ENCODE measurements around the gene PROM1. TPM values are rescaled to one million over a fixed set of nuclear protein-coding genes. Genes with fewer than 3 reads are reported as not detected.

Gene PROM1
- total and polyA plus RNA-seq, 2 of the 13 experiments (the other 11 are each of a cell fraction or from before 2014, with no cell fraction given), result 3.9 to 16.4 TPM

DNA sequence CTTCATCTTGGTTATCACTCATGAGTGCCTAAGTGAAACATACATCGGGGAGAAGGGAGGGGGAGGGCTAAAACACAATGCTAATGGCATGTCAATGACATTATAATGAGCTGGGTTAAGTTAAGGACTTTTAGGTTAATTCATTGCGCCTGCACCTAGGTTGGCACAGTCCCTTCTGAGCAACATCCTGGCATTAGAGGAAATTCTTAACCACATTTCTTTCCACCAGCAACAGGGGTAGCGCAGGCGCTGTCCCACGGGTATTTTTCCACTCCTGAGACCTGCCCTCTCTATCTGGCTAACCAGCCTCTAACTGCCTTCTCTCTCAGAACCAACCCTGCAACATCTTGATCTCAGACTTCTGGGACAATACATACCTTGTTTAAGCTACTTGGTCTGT is 39.0 kb upstream of the PROM1 start (continued):
- TF ChIP-seq NONO (IDR thresholded peaks at IDR 0.05) (no peak), NONO (CRISPR knock-in tag; conservative IDR thresholded peaks at IDR 0.05) (no peak), CBX5 (CRISPR knock-in tag; IDR thresholded peaks at IDR 0.05; ENCODE audit: borderline replicate concordance) (no peak), HDAC1 (CRISPR knock-in tag; IDR thresholded peaks at IDR 0.05) (no peak)
- TF ChIP-seq, protein P1, sequence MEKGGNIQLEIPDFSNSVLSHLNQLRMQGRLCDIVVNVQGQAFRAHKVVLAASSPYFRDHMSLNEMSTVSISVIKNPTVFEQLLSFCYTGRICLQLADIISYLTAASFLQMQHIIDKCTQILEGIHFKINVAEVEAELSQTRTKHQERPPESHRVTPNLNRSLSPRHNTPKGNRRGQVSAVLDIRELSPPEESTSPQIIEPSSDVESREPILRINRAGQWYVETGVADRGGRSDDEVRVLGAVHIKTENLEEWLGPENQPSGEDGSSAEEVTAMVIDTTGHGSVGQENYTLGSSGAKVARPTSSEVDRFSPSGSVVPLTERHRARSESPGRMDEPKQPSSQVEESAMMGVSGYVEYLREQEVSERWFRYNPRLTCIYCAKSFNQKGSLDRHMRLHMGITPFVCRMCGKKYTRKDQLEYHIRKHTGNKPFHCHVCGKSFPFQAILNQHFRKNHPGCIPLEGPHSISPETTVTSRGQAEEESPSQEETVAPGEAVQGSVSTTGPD (CRISPR knock-in tag; IDR thresholded peaks at IDR 0.05), result no peak

DNA sequence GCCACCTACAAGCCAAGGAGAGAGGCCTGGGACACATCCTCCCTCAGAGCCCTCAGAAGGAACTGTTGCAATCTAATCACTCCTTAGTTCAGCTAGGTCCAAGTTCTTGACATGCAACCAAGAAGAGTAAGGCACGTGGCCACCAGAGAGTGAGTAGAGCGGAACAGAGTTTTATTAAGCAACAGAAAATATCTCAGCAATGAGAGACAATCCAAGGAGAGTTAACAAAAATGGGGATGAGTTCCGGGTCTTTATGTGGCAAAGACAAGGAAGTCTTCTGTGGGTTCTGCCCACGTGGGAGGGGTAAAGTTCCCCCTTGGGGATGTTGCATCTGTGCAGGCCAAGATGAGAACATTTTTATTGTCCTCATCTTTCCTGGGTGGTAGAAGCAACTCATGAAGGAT is 38.5 kb upstream of the PROM1 start:
- no peak overlapping the region for H2AFZ ChIP-seq (ENCODE audit: low read length)
- in situ Hi-C loops (cut with HindIII; ENCODE audit: extremely low pct_ligation_motif_present, low pct_unique_long_range_greater_than_20kb), result no loop called here
- H3K36me3 ChIP-seq (replicated peaks in 1 of 2; ENCODE audit: control insufficient read depth in 1 of 2, insufficient read depth in 2 of 2, low read length in 2 of 2), result no peaks in the 10 kb centered on the region
- no peaks in the 10 kb centered on the region for H4K20me1 ChIP-seq (ENCODE audit: insufficient read depth, low read length)
- H3K27ac ChIP-seq (ENCODE audit: extremely low read length, insufficient read depth, low read length), result no peak overlapping the region
- no peak overlapping the region for H3K4me3 ChIP-seq (replicated peaks in 1 of 3; ENCODE audit: insufficient read depth in 1 of 3, low read depth in 2 of 3, low read length in 3 of 3)
- no peak for FAIRE-seq
- POLR2A ChIA-PET, result interaction anchor here (1.3 kb wide), 1 partner anchor 19 kb away, joined by 4 read pairs; no protein-coding TSS in a partner anchor
- CTCF ChIA-PET (ENCODE audit: low intra/inter-chr PET ratio, low total read pairs), result no interaction called here
- BruUV-seq (replicated peaks), result no TSS peak
- intact Hi-C loops (cut with micrococcal nuclease; ENCODE audit: unreplicated experiment), result no loop called here
- H3K9ac ChIP-seq (ENCODE audit: insufficient read depth, low read depth, low read length), result no peak overlapping the region
- no peaks in the 10 kb centered on the region for H3K79me2 ChIP-seq (ENCODE audit: insufficient read depth, low read length)
- ATAC-seq, result no peak
- no peak overlapping the region for H3K4me2 ChIP-seq (ENCODE audit: low read depth, low read length)
- WGBS (ENCODE audit: low lambda C conversion rate), result 51% methylated on average over 4 of the region's 4 CpGs
- H3K27me3 ChIP-seq (ENCODE audit: control insufficient read depth in 1 of 2, insufficient read depth in 2 of 2, low read length in 2 of 2), result peaks cover 0 to 9% of the 10 kb centered on the region in 2 experiments; a peak in 4 of 5 replicates
- H3K9me3 ChIP-seq (ENCODE audit: low read length), result no peaks in the 10 kb centered on the region
- peaks cover 60% of the 10 kb centered on the region for H3K4me1 ChIP-seq (ENCODE audit: insufficient read depth, low read length)
- no peak for DNase-seq (ENCODE audit: low spot score)
- TF ChIP-seq CAMTA2 (CRISPR knock-in tag; IDR thresholded peaks at IDR 0.05; ENCODE audit: borderline replicate concordance), result no peak
- TF ChIP-seq HNF4A (CRISPR knock-in tag; IDR thresholded peaks at IDR 0.05), result no peak
- TF ChIP-seq, protein P2, sequence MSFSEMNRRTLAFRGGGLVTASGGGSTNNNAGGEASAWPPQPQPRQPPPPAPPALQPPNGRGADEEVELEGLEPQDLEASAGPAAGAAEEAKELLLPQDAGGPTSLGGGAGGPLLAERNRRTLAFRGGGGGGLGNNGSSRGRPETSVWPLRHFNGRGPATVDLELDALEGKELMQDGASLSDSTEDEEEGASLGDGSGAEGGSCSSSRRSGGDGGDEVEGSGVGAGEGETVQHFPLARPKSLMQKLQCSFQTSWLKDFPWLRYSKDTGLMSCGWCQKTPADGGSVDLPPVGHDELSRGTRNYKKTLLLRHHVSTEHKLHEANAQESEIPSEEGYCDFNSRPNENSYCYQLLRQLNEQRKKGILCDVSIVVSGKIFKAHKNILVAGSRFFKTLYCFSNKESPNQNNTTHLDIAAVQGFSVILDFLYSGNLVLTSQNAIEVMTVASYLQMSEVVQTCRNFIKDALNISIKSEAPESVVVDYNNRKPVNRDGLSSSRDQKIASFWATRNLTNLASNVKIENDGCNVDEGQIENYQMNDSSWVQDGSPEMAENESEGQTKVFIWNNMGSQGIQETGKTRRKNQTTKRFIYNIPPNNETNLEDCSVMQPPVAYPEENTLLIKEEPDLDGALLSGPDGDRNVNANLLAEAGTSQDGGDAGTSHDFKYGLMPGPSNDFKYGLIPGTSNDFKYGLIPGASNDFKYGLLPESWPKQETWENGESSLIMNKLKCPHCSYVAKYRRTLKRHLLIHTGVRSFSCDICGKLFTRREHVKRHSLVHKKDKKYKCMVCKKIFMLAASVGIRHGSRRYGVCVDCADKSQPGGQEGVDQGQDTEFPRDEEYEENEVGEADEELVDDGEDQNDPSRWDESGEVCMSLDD (CRISPR knock-in tag; IDR thresholded peaks at IDR 0.05; ENCODE audit: borderline replicate concordance), result no peak
- TF ChIP-seq, protein P3, sequence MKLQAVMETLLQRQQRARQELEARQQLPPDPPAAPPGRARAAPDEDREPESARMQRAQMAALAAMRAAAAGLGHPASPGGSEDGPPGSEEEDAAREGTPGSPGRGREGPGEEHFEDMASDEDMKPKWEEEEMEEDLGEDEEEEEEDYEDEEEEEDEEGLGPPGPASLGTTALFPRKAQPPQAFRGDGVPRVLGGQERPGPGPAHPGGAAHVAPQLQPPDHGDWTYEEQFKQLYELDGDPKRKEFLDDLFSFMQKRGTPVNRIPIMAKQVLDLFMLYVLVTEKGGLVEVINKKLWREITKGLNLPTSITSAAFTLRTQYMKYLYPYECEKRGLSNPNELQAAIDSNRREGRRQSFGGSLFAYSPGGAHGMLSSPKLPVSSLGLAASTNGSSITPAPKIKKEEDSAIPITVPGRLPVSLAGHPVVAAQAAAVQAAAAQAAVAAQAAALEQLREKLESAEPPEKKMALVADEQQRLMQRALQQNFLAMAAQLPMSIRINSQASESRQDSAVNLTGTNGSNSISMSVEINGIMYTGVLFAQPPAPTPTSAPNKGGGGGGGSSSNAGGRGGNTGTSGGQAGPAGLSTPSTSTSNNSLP (IDR thresholded peaks at IDR 0.05; ENCODE audit: low read depth, low read length), result no peak
- TF ChIP-seq, protein P4, sequence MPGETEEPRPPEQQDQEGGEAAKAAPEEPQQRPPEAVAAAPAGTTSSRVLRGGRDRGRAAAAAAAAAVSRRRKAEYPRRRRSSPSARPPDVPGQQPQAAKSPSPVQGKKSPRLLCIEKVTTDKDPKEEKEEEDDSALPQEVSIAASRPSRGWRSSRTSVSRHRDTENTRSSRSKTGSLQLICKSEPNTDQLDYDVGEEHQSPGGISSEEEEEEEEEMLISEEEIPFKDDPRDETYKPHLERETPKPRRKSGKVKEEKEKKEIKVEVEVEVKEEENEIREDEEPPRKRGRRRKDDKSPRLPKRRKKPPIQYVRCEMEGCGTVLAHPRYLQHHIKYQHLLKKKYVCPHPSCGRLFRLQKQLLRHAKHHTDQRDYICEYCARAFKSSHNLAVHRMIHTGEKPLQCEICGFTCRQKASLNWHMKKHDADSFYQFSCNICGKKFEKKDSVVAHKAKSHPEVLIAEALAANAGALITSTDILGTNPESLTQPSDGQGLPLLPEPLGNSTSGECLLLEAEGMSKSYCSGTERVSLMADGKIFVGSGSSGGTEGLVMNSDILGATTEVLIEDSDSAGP (CRISPR knock-in tag; IDR thresholded peaks at IDR 0.05; ENCODE audit: borderline replicate concordance), result no peak
- TF ChIP-seq KAT2B (IDR thresholded peaks at IDR 0.05; ENCODE audit: borderline replicate concordance, low read depth, low read length), result no peak
- TF ChIP-seq ZFY (CRISPR knock-in tag; IDR thresholded peaks at IDR 0.05), result no peak
- no peak for TF ChIP-seq HES4 (CRISPR knock-in tag; IDR thresholded peaks at IDR 0.05; ENCODE audit: borderline replicate concordance)
- no peak for TF ChIP-seq NR1H2 (CRISPR knock-in tag; IDR thresholded peaks at IDR 0.05; ENCODE audit: borderline replicate concordance, low read depth)
- TF ChIP-seq ZBTB1 (CRISPR knock-in tag; IDR thresholded peaks at IDR 0.05; ENCODE audit: borderline replicate concordance), result no peak
- TF ChIP-seq ZNF567 (CRISPR knock-in tag; IDR thresholded peaks at IDR 0.05; ENCODE audit: borderline replicate concordance), result no peak
- no peak for TF ChIP-seq MEF2D (CRISPR knock-in tag; IDR thresholded peaks at IDR 0.05)

All from HepG2 (cell line).